Tibial nerve (tissue), 3 donors: ENCODE results near the gene RRP7A.
"Not testable (repeated sequence)": the region's sequence is repeated elsewhere in the genome, so short reads cannot be mapped to it uniquely, and the experiment has no call there.

Experiments
- POLR2A ChIP-seq, 2 donors: fragments of 450-650 bp; IDR thresholded peaks; one replicate each; pipeline ENCODE4 v1.6.1; 2017; ENCODE audit warnings: antibody characterized with exemption in 2 of 2, mild to moderate bottlenecking in 2 of 2, moderate library complexity in 2 of 2
- TF ChIP-seq, protein P1 (sequence below), 5 experiments: fragments of 200-600 bp in 3 of 5; fragments of 450-650 bp in 2 of 5; sonication (generic) in 3 of 5; IDR thresholded peaks; one replicate each; pipeline ENCODE4 v1.5.1; 2016 to 2019; ENCODE audit warnings: antibody characterized with exemption in 5 of 5, mild to moderate bottlenecking in 3 of 5, moderate library complexity in 2 of 5

- TF ChIP-seq, protein P1, sequence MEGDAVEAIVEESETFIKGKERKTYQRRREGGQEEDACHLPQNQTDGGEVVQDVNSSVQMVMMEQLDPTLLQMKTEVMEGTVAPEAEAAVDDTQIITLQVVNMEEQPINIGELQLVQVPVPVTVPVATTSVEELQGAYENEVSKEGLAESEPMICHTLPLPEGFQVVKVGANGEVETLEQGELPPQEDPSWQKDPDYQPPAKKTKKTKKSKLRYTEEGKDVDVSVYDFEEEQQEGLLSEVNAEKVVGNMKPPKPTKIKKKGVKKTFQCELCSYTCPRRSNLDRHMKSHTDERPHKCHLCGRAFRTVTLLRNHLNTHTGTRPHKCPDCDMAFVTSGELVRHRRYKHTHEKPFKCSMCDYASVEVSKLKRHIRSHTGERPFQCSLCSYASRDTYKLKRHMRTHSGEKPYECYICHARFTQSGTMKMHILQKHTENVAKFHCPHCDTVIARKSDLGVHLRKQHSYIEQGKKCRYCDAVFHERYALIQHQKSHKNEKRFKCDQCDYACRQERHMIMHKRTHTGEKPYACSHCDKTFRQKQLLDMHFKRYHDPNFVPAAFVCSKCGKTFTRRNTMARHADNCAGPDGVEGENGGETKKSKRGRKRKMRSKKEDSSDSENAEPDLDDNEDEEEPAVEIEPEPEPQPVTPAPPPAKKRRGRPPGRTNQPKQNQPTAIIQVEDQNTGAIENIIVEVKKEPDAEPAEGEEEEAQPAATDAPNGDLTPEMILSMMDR (IDR thresholded peaks at IDR 0.05): not testable (repeated sequence)
- not testable (repeated sequence) for TF ChIP-seq POLR2A (IDR thresholded peaks at IDR 0.05)
Observed at GRCh38 chr22:42563943-42564342, 44.3 kb upstream of the RRP7A start.
